Lower lobe of right lung (tissue), 2 donors: ENCODE measurements around the gene RC3H2. TPM values are rescaled to one million over a fixed set of nuclear protein-coding genes. Genes with fewer than 3 reads are reported as not detected.

Experiments used
- ATAC-seq, 2 donors: fragments of 200-7000 bp; cut with Tn5 transposase; one replicate each; pipeline ENCODE4 v1.9.1; 2020 to 2022; ENCODE audit warnings: mild to moderate bottlenecking in 2 of 2, moderate library complexity in 2 of 2
- DNase-seq: peaks from one replicate; pipeline ENCODE4 v3.0.0-alpha.2; 2020
- H3K27ac ChIP-seq: fragments of 200-600 bp; one replicate; pipeline ENCODE4 v1.8.0; 2022
- H3K27me3 ChIP-seq: fragments of 200-600 bp; one replicate; pipeline ENCODE4 v1.8.0; 2022; ENCODE audit warnings: low read depth
- H3K36me3 ChIP-seq: fragments of 200-600 bp; one replicate; pipeline ENCODE4 v1.8.0; 2022; ENCODE audit warnings: mild to moderate bottlenecking
- H3K4me1 ChIP-seq: fragments of 200-600 bp; one replicate; pipeline ENCODE4 v1.8.0; 2022
- H3K4me3 ChIP-seq: fragments of 200-600 bp; one replicate; pipeline ENCODE4 v1.8.0; 2022; ENCODE audit warnings: mild to moderate bottlenecking
- H3K9me3 ChIP-seq: fragments of 200-600 bp; one replicate; pipeline ENCODE4 v1.8.0; 2022
- intact Hi-C: fragments of 100-400 bp; cut with DNase I; formaldehyde crosslinking; loops from one replicate; pipeline ENCODE4 v1.11.0; 2022
- total RNA-seq: library from RNA; stranded (reverse); fragmentation: NEBNext Ultra II Directional; extraction: Animal tissue kit (Norgen Biotek cat#: 25700); gene quantifications from one replicate; pipeline ENCODE4 v1.2.1, GENCODE V29; 2021
- TF ChIP-seq, protein P1 (sequence below): fragments of 200-600 bp; IDR thresholded peaks from one replicate; pipeline ENCODE4 v1.8.0; 2022; ENCODE audit warnings: antibody characterized with exemption, mild to moderate bottlenecking
- donor health status: DM: no; HTN: yes; CAD: no; lungs with severe emphysema.

The RC3H2 gene
- total RNA-seq, 1 donor from 2014 or later, result 44.2 TPM

DNA sequence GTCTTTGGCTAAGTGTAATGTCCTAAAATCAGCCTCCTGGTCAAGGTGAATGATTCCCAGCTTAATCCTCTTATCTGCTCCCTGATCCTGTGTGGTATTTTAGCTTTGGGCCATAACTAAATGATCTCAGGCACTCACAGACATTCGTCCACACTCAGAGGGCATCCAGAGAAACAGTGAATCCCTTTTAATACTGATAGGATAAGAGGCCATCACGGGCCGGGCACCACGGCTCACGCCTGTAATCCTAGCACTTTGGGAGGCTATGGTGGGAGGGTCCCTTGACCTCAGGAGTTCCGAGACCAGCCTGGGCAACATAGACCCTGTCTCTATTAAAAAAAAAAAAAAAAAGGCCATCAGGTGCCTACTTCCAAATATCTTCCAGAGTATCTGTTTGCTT, 83.1 kb downstream of the RC3H2 start:
- no peak overlapping the region for H3K4me3 ChIP-seq
- intact Hi-C loops, result no loop called here
- ATAC-seq (no peak), DNase-seq (no peak)
- peaks cover 86% of the 10 kb centered on the region for H3K36me3 ChIP-seq
- no peaks in the 10 kb centered on the region for H3K27me3 ChIP-seq
- H3K4me1 ChIP-seq, result peaks cover 74% of the 10 kb centered on the region
- no peaks in the 10 kb centered on the region for H3K9me3 ChIP-seq
- H3K27ac ChIP-seq, result peak overlapping the region; percentile 58
- TF ChIP-seq, protein P1, sequence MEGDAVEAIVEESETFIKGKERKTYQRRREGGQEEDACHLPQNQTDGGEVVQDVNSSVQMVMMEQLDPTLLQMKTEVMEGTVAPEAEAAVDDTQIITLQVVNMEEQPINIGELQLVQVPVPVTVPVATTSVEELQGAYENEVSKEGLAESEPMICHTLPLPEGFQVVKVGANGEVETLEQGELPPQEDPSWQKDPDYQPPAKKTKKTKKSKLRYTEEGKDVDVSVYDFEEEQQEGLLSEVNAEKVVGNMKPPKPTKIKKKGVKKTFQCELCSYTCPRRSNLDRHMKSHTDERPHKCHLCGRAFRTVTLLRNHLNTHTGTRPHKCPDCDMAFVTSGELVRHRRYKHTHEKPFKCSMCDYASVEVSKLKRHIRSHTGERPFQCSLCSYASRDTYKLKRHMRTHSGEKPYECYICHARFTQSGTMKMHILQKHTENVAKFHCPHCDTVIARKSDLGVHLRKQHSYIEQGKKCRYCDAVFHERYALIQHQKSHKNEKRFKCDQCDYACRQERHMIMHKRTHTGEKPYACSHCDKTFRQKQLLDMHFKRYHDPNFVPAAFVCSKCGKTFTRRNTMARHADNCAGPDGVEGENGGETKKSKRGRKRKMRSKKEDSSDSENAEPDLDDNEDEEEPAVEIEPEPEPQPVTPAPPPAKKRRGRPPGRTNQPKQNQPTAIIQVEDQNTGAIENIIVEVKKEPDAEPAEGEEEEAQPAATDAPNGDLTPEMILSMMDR, result no peak

DNA sequence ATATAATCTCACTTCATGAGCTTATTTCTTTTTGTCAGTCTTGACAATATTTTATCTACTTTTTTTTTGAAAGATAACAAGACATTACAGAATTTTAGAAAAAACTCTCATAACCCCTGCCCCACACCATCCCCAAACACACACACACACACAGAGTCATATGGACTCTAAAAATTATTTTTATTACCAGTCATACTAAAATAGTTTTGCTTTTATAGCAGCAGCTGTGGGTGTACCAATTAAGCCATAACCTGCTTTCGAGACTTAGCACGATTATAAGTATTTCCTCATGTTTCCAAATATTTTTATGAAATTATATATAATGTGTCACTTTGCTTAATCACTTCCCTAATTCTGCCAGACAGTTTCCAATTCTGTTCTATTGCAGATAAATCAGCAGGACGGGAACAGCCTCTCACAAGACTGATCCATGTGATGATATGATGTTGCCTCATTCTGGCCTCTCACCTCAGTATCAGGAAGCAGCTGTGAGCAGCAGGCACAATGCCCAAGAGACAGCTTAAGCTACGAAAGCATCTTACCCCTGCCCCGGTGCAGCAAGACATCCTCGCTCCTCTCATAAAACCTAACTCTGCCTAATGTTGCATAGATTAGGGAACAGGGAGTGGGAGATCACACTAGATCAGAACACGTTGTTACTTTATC, 83.7 kb downstream of the RC3H2 start:
- DNase-seq, result peak; percentile 82
- peak overlapping the region; percentile 58 for H3K27ac ChIP-seq
- peaks cover 89% of the 10 kb centered on the region for H3K36me3 ChIP-seq
- TF ChIP-seq, protein P1, result no peak
- H3K9me3 ChIP-seq, result no peaks in the 10 kb centered on the region
- intact Hi-C loops, result no loop called here
- H3K4me3 ChIP-seq, result no peak overlapping the region
- H3K4me1 ChIP-seq, result peaks cover 74% of the 10 kb centered on the region
- no peaks in the 10 kb centered on the region for H3K27me3 ChIP-seq
- ATAC-seq, result peak; percentile 86 to 88

DNA sequence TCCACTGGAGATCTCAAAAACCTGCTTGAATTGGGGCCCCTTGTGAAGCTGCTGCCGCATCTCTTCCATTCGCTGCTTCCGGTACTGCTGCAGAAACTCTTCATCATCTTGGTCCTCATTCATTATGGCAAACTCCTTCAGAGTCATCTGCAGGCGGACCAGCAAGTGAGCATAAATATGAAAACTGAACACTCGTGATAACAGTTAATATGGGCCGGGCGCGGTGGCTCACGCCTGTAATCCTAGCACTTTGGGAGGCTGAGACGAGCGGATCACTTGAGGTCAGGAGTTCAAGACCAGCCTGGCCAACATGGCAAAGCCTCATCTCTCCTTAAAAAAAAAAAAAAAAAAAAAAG, 84.7 kb downstream of the RC3H2 start:
- H3K27me3 ChIP-seq, result no peaks in the 10 kb centered on the region
- peak overlapping the region; percentile 58 for H3K27ac ChIP-seq
- ATAC-seq (no peak), DNase-seq (no peak)
- intact Hi-C loops, result no loop called here
- TF ChIP-seq, protein P1, result no peak
- H3K36me3 ChIP-seq, result peaks cover 79% of the 10 kb centered on the region
- peaks cover 72% of the 10 kb centered on the region for H3K4me1 ChIP-seq
- no peak overlapping the region for H3K4me3 ChIP-seq
- H3K9me3 ChIP-seq, result no peaks in the 10 kb centered on the region

DNA sequence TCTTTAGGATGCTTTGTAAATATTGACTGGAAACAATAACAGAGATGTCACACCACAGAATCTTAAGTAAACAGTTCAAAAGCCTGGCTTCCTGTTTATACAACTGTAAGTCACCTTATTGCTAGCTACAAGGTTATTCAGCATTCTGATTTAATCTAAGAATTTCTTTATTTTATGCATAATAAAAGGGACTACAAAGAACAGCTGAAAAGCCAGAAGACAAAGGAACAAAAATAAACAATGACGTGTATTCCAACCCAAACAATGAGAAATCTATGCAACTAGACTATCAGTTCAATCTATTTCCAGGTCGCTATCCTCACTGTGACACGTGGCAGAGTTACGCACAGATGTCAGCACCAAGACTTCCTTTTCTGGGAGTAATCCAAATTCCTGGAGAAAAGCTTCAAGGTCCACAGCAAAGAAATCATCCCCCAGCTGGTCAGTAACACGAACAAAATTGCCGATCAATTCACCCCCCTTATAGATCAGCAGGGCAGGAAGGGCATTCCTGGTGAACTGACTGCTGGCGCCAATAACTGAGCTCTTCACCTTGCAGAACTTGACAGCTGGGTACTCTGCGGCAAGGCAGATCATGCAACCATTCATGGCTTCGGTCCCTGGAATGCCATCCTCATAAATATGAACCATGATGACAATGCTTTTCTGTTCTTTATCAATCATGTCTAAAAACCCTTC, 85.2 kb downstream of the RC3H2 start:
- H3K4me3 ChIP-seq, result no peak overlapping the region
- peaks cover 74% of the 10 kb centered on the region for H3K36me3 ChIP-seq
- TF ChIP-seq, protein P1, result no peak
- DNase-seq, result no peak
- peak overlapping the region; percentile 58 for H3K27ac ChIP-seq
- intact Hi-C loops, result loop anchor here (10.0 kb wide), 1 partner anchor 345 kb away; the partner anchor contains the start of gene OR1J1
- H3K9me3 ChIP-seq, result no peaks in the 10 kb centered on the region
- peaks cover 74% of the 10 kb centered on the region for H3K4me1 ChIP-seq
- H3K27me3 ChIP-seq, result no peaks in the 10 kb centered on the region
- no peak for ATAC-seq

DNA sequence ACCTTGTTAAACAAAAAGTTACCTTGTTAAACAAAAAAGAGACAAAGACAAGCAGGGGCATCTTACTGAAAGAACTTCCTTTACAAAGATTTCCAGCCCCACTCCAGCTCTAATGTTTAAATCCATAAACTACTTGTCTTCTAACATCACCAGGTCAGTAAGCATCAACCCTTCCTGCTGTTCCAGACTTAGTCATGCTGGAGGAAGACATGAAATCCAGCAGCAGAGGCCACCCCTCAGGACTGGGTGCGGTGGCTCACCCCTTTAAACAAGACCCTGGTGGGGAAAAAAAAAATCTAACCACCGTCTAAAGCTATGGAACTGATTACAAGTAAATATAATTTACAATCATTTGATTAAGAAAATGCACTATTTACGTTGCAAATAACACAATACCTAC, 85.8 kb downstream of the RC3H2 start:
- TF ChIP-seq, protein P1, result no peak
- DNase-seq, result no peak
- H3K27ac ChIP-seq, result peak overlapping the region; percentile 44
- H3K4me3 ChIP-seq, result no peak overlapping the region
- intact Hi-C loops, result loop anchor here (10.0 kb wide), 1 partner anchor 345 kb away; the partner anchor contains the start of gene OR1J1
- peaks cover 68% of the 10 kb centered on the region for H3K36me3 ChIP-seq
- ATAC-seq, result no peak
- no peaks in the 10 kb centered on the region for H3K27me3 ChIP-seq
- no peaks in the 10 kb centered on the region for H3K9me3 ChIP-seq
- H3K4me1 ChIP-seq, result peaks cover 72% of the 10 kb centered on the region
